Mesenchymal stem cell (in vitro differentiated cells and primary cell): ENCODE data around the gene TMEM192.
A peak's percentile ranks its signal among the peaks of the same experiment; 100 is the strongest.

Experiments used
- DNase-seq: peaks from one replicate; pipeline ENCODE4 v3.0.0-alpha.2; 2013
- H2AFZ ChIP-seq: one replicate; pipeline ENCODE4 v1.6.1; 2013; ENCODE audit warnings: low read depth, mild to moderate bottlenecking, control low read depth, inconsistent platforms, low read length, moderate library complexity
- H2AK5ac ChIP-seq: 2 replicates; pipeline ENCODE4 v1.6.1; 2013; ENCODE audit warnings: low read length, moderate library complexity, mild to moderate bottlenecking, inconsistent platforms; ENCODE audit not compliant: severe bottlenecking
- H2BK120ac ChIP-seq: one replicate; pipeline ENCODE4 v1.6.1; 2013; ENCODE audit warnings: low read depth, mild to moderate bottlenecking, inconsistent platforms, low read length, moderate library complexity
- H2BK12ac ChIP-seq, 2 experiments: one replicate each; pipeline ENCODE4 v1.6.1; 2013; ENCODE audit warnings: inconsistent platforms in 2 of 2, low read length in 2 of 2, mild to moderate bottlenecking in 2 of 2, moderate library complexity in 2 of 2, control low read depth in 1 of 2
- H2BK15ac ChIP-seq: one replicate; pipeline ENCODE4 v1.6.1; 2013; ENCODE audit warnings: mild to moderate bottlenecking, low read depth, inconsistent platforms; ENCODE audit not compliant: poor library complexity, severe bottlenecking
- H2BK5ac ChIP-seq: 2 replicates; pipeline ENCODE4 v1.6.1; 2013; ENCODE audit warnings: low read depth, mild to moderate bottlenecking, low read length, control low read depth, inconsistent platforms; ENCODE audit not compliant: poor library complexity, severe bottlenecking
- H3K14ac ChIP-seq, 2 experiments: one replicate each; pipeline ENCODE4 v1.6.1; 2013; ENCODE audit warnings: inconsistent platforms in 2 of 2, low read length in 2 of 2, control low read depth in 1 of 2, mild to moderate bottlenecking in 1 of 2, moderate library complexity in 1 of 2
- H3K18ac ChIP-seq, 2 experiments: one replicate each; pipeline ENCODE4 v1.6.1; 2013; ENCODE audit warnings: inconsistent platforms in 2 of 2, low read length in 2 of 2, control low read depth in 1 of 2, low read depth in 1 of 2, mild to moderate bottlenecking in 1 of 2
- H3K23ac ChIP-seq, 2 experiments: one replicate each; pipeline ENCODE4 v1.6.1; 2013; ENCODE audit warnings: inconsistent platforms in 2 of 2, low read length in 2 of 2, mild to moderate bottlenecking in 2 of 2, moderate library complexity in 2 of 2, control low read depth in 1 of 2
- H3K27ac ChIP-seq: 2 replicates; pipeline ENCODE4 v1.5.1; 2013; ENCODE audit warnings: mild to moderate bottlenecking, moderate library complexity, low read length, control low read depth, inconsistent platforms; ENCODE audit not compliant: poor library complexity, severe bottlenecking
- H3K27me3 ChIP-seq, 2 experiments: 2 replicates each; pipeline versions ENCODE4 v1.6.1 to v1.7.0; 2013; ENCODE audit warnings: low read length in 2 of 2, mild to moderate bottlenecking in 2 of 2, moderate library complexity in 2 of 2, control low read depth in 1 of 2, inconsistent platforms in 1 of 2; ENCODE audit not compliant: control insufficient read depth in 1 of 2, insufficient read depth in 1 of 2
- H3K36me3 ChIP-seq, 2 experiments: 2 replicates each; pipeline versions ENCODE4 v1.6.1 to v1.7.0; 2013; ENCODE audit warnings: low read length in 2 of 2, control low read depth in 1 of 2, inconsistent platforms in 1 of 2, low read depth in 1 of 2, mild to moderate bottlenecking in 1 of 2; ENCODE audit not compliant: insufficient read depth in 2 of 2, control insufficient read depth in 1 of 2
- H3K4ac ChIP-seq, 2 experiments: one replicate each; pipeline ENCODE4 v1.6.1; 2013; ENCODE audit warnings: inconsistent platforms in 2 of 2, low read length in 2 of 2, mild to moderate bottlenecking in 2 of 2, moderate library complexity in 2 of 2, control low read depth in 1 of 2, low read depth in 1 of 2
- H3K4me1 ChIP-seq: 2 replicates; pipeline ENCODE4 v1.6.1; 2013; ENCODE audit warnings: low read depth, low read length, control low read depth; ENCODE audit not compliant: control insufficient read depth, insufficient read depth
- H3K4me2 ChIP-seq: 2 replicates; pipeline ENCODE4 v1.6.1; 2013; ENCODE audit warnings: low read length, mild to moderate bottlenecking, inconsistent platforms; ENCODE audit not compliant: poor library complexity, severe bottlenecking
- H3K4me3 ChIP-seq, 2 experiments: 2 replicates each; pipeline versions ENCODE4 v1.5.1 to v1.7.0; 2013; ENCODE audit warnings: low read length in 2 of 2, mild to moderate bottlenecking in 2 of 2, control low read depth in 1 of 2, low read depth in 1 of 2; ENCODE audit not compliant: insufficient read depth in 1 of 2
- H3K79me1 ChIP-seq: replicated peaks from 2 replicates; pipeline ENCODE4 v1.6.1; 2013; ENCODE audit warnings: mild to moderate bottlenecking, control low read depth, low read length, inconsistent platforms; ENCODE audit not compliant: poor library complexity, severe bottlenecking
- H3K9ac ChIP-seq: 2 replicates; pipeline ENCODE4 v1.7.0; 2013; ENCODE audit warnings: mild to moderate bottlenecking, low read length, moderate library complexity
- H3K9me3 ChIP-seq: 2 replicates; pipeline ENCODE4 v1.7.0; 2013; ENCODE audit warnings: mild to moderate bottlenecking, low read length; ENCODE audit not compliant: control insufficient read depth
- H4K8ac ChIP-seq: one replicate; pipeline ENCODE4 v1.6.1; 2013; ENCODE audit warnings: inconsistent platforms, mild to moderate bottlenecking, low read length, moderate library complexity
- H4K91ac ChIP-seq: one replicate; pipeline ENCODE4 v1.6.1; 2013; ENCODE audit warnings: mild to moderate bottlenecking, low read length, inconsistent platforms
- WGBS: methylation state at CpG from one replicate; pipeline ENCODE4 v1.1.7; 2013; ENCODE audit warnings: mixed read lengths; 5-methylcytosine and 5-hydroxymethylcytosine counted together

The TMEM192 gene

GRCh38 chr4:165137205-165137604, 24.5 kb upstream of the TMEM192 start:
- Histone ChIP-seq H2AK5ac (no peak overlapping the region), H3K4ac (no peak overlapping the region), H4K91ac (no peak overlapping the region), H2BK120ac (no peak overlapping the region), H3K27ac (no peak overlapping the region), H2BK12ac (no peak overlapping the region), H3K9me3 (no peaks in the 10 kb centered on the region), H3K23ac (no peak overlapping the region), H3K14ac (no peak overlapping the region), H3K27me3 (no peaks in the 10 kb centered on the region), H2BK5ac (no peak overlapping the region), H4K8ac (no peak overlapping the region), H3K4me2 (no peak overlapping the region), H3K18ac (no peak overlapping the region), H3K4me3 (no peak overlapping the region), H2AFZ (no peak overlapping the region), H3K4me1 (no peaks in the 10 kb centered on the region), H2BK15ac (no peak overlapping the region), H3K9ac (no peak overlapping the region), H3K79me1 (no peaks in the 10 kb centered on the region), H3K36me3 (no peaks in the 10 kb centered on the region)
- DNase-seq, result no peak

- no peak overlapping the region for H2AFZ ChIP-seq
- no peaks in the 10 kb centered on the region for H3K9me3 ChIP-seq
- H2BK120ac ChIP-seq, result no peak overlapping the region
- no peak overlapping the region for H2BK12ac ChIP-seq
- H3K27me3 ChIP-seq, result no peaks in the 10 kb centered on the region
- no peak overlapping the region for H3K9ac ChIP-seq
- no peak overlapping the region for H3K4me2 ChIP-seq
- H4K8ac ChIP-seq, result no peak overlapping the region
- 74% methylated on average over 3 of the region's 4 CpGs for WGBS
- H2BK5ac ChIP-seq, result no peak overlapping the region
- no peak overlapping the region for H3K4me3 ChIP-seq
- H3K27ac ChIP-seq, result no peak overlapping the region
- H3K18ac ChIP-seq, result no peak overlapping the region
- no peak overlapping the region for H3K23ac ChIP-seq
- no peak for DNase-seq
- H4K91ac ChIP-seq, result no peak overlapping the region
- no peak overlapping the region for H3K14ac ChIP-seq
- no peak overlapping the region for H2AK5ac ChIP-seq
- no peak overlapping the region for H3K4ac ChIP-seq
- no peaks in the 10 kb centered on the region for H3K36me3 ChIP-seq
- no peaks in the 10 kb centered on the region for H3K4me1 ChIP-seq
- no peak overlapping the region for H2BK15ac ChIP-seq
- H3K79me1 ChIP-seq, result no peaks in the 10 kb centered on the region
Measured at GRCh38 chr4:165136529-165136928, 23.9 kb upstream of the TMEM192 start.

GRCh38 chr4:165133150-165133549, 20.5 kb upstream of the TMEM192 start:
- Histone ChIP-seq H3K79me1 (no peaks in the 10 kb centered on the region), H3K4me1 (no peaks in the 10 kb centered on the region), H3K9me3 (no peaks in the 10 kb centered on the region), H2BK5ac (no peak overlapping the region), H3K9ac (no peak overlapping the region), H3K4ac (no peak overlapping the region), H3K27me3 (peaks cover 0 to 10% of the 10 kb centered on the region in 2 experiments), H2AFZ (no peak overlapping the region), H2BK120ac (no peak overlapping the region), H3K27ac (no peak overlapping the region), H3K4me3 (no peak overlapping the region), H3K18ac (no peak overlapping the region), H3K14ac (no peak overlapping the region), H2AK5ac (no peak overlapping the region), H3K4me2 (no peak overlapping the region), H3K36me3 (no peaks in the 10 kb centered on the region), H4K8ac (no peak overlapping the region), H2BK12ac (no peak overlapping the region), H3K23ac (no peak overlapping the region), H4K91ac (no peak overlapping the region), H2BK15ac (no peak overlapping the region)
- DNase-seq, result no peak
- WGBS, result 80% methylated on average over 2 of the region's 2 CpGs

- Histone ChIP-seq H4K8ac (no peak overlapping the region), H2AFZ (no peak overlapping the region), H3K9ac (no peak overlapping the region), H3K79me1 (no peaks in the 10 kb centered on the region), H3K4ac (no peak overlapping the region), H2BK5ac (no peak overlapping the region), H3K27me3 (peaks cover 0 to 10% of the 10 kb centered on the region in 2 experiments), H3K36me3 (no peaks in the 10 kb centered on the region), H2AK5ac (no peak overlapping the region), H3K27ac (no peak overlapping the region), H3K14ac (no peak overlapping the region), H3K23ac (no peak overlapping the region), H3K9me3 (no peaks in the 10 kb centered on the region), H3K4me2 (no peak overlapping the region), H4K91ac (no peak overlapping the region), H2BK120ac (no peak overlapping the region), H2BK15ac (no peak overlapping the region), H3K4me3 (no peak overlapping the region), H3K4me1 (no peaks in the 10 kb centered on the region), H2BK12ac (no peak overlapping the region), H3K18ac (no peak overlapping the region)
- DNase-seq, result peak; percentile 67
- 23% methylated on average over 6 of the region's 9 CpGs for WGBS
Measured at GRCh38 chr4:165131247-165131832, 18.7 kb upstream of the TMEM192 start.
